GM23338 (cell line): ENCODE data around the gene GABBR1. TPM values are rescaled to one million over a fixed set of nuclear protein-coding genes. Genes with fewer than 3 reads are reported as not detected.

Experiments used
- ATAC-seq: fragments of 200-7000 bp; cut with Tn5 transposase; 3 replicates; pipeline ENCODE4 v1.9.1; 2020
- DNase-seq: peaks from one replicate; pipeline ENCODE4 v3.0.0-alpha.2; 2015; ENCODE audit warnings: low spot score
- H2AFZ ChIP-seq: fragments of 200-600 bp; sonication (generic); 2 replicates; pipeline ENCODE4 v1.8.0; 2016; ENCODE audit warnings: antibody characterized with exemption, mild to moderate bottlenecking, moderate library complexity
- H3F3A ChIP-seq: fragments of 200-600 bp; sonication (generic); replicated peaks from 2 replicates; pipeline ENCODE4 v1.8.0; 2017; ENCODE audit warnings: antibody characterized with exemption, mixed run types, low read depth
- H3K27ac ChIP-seq: fragments of 200-600 bp; sonication (generic); 2 replicates; pipeline ENCODE4 v1.6.1; 2016; ENCODE audit warnings: low read depth
- H3K27me3 ChIP-seq: fragments of 200-600 bp; sonication (generic); 2 replicates; pipeline ENCODE4 v1.8.0; 2016; ENCODE audit warnings: mild to moderate bottlenecking, mixed run types, moderate library complexity; ENCODE audit not compliant: insufficient read depth
- H3K36me3 ChIP-seq: fragments of 200-600 bp; sonication (generic); 2 replicates; pipeline ENCODE4 v1.8.0; 2016; ENCODE audit warnings: mild to moderate bottlenecking; ENCODE audit not compliant: insufficient read depth
- H3K4me1 ChIP-seq: fragments of 200-600 bp; sonication (generic); 2 replicates; pipeline ENCODE4 v1.8.0; 2016; ENCODE audit warnings: mild to moderate bottlenecking, moderate library complexity; ENCODE audit not compliant: insufficient read depth
- H3K4me2 ChIP-seq: fragments of 200-600 bp; sonication (generic); 2 replicates; pipeline ENCODE4 v1.7.1; 2017; ENCODE audit warnings: mixed run types
- H3K4me3 ChIP-seq: fragments of 200-600 bp; sonication (generic); 2 replicates; pipeline ENCODE4 v1.6.1; 2016; ENCODE audit warnings: mixed run types
- H3K79me2 ChIP-seq: fragments of 200-600 bp; sonication (generic); replicated peaks from 2 replicates; pipeline ENCODE4 v1.8.0; 2017; ENCODE audit warnings: mild to moderate bottlenecking; ENCODE audit not compliant: insufficient read depth
- H3K9me2 ChIP-seq: fragments of 200-600 bp; sonication (generic); 2 replicates; pipeline ENCODE4 v1.8.0; 2017; ENCODE audit not compliant: insufficient read depth
- H4K20me1 ChIP-seq: fragments of 200-600 bp; sonication (generic); replicated peaks from 2 replicates; pipeline ENCODE4 v1.8.0; 2017; ENCODE audit warnings: mild to moderate bottlenecking; ENCODE audit not compliant: insufficient read depth
- H3K27ac Mint-ChIP-seq: 2 replicates; pipeline ENCODE4 v1.8.0; 2020; ENCODE audit warnings: inconsistent platforms, mild to moderate bottlenecking, moderate library complexity, mixed read lengths
- H3K27me3 Mint-ChIP-seq: 3 replicates; pipeline ENCODE4 v1.8.0; 2022; ENCODE audit warnings: low read depth, mild to moderate bottlenecking, moderate library complexity, mixed read lengths, inconsistent platforms; ENCODE audit not compliant: insufficient read depth, poor library complexity
- H3K36me3 Mint-ChIP-seq: 3 replicates; pipeline ENCODE4 v1.8.0; 2021; ENCODE audit warnings: low read depth, mild to moderate bottlenecking, inconsistent platforms, moderate library complexity, mixed read lengths
- H3K4me1 Mint-ChIP-seq: 3 replicates; pipeline ENCODE4 v1.8.0; 2020; ENCODE audit warnings: mild to moderate bottlenecking, inconsistent platforms, mixed read lengths
- H3K4me3 Mint-ChIP-seq: 3 replicates; pipeline ENCODE4 v1.8.0; 2021; ENCODE audit warnings: moderate library complexity, mild to moderate bottlenecking, inconsistent platforms, mixed read lengths
- H3K9me3 Mint-ChIP-seq: 3 replicates; pipeline ENCODE4 v1.8.0; 2020; ENCODE audit warnings: moderate library complexity, mild to moderate bottlenecking, inconsistent platforms, mixed read lengths
- CREB1 ChIP-seq: fragments of 250-450 bp; sonication (Bioruptor Pico); IDR thresholded peaks from 2 replicates; pipeline ENCODE4 v1.5.0; 2020; ENCODE audit warnings: low read depth, mild to moderate bottlenecking, moderate library complexity
- CTCF ChIP-seq, 2 experiments: fragments of 200-600 bp in 1 of 2; sonication (generic) in 1 of 2; conservative IDR thresholded peaks; 2 replicates each; pipeline versions ENCODE4 v1.5.1 to v1.6.1; 2016 to 2017; ENCODE audit warnings: antibody characterized with exemption in 2 of 2, low read depth in 2 of 2, mild to moderate bottlenecking in 2 of 2, moderate library complexity in 1 of 2
- EZH2 ChIP-seq: fragments of 200-600 bp; sonication (generic); IDR thresholded peaks from one replicate; pipeline ENCODE4 v1.8.0; 2017; ENCODE audit warnings: antibody characterized with exemption, mild to moderate bottlenecking, low read depth; ENCODE audit not compliant: unreplicated experiment
- EZH2phosphoT487 ChIP-seq: fragments of 200-600 bp; sonication (generic); IDR thresholded peaks from one replicate; pipeline ENCODE4 v1.8.1; 2018; ENCODE audit warnings: antibody characterized with exemption; ENCODE audit not compliant: unreplicated experiment
- JUNB ChIP-seq: IDR thresholded peaks from one replicate; pipeline ENCODE4 v1.6.1; 2016; ENCODE audit warnings: antibody characterized with exemption; ENCODE audit not compliant: unreplicated experiment
- NANOG ChIP-seq: IDR thresholded peaks from 2 replicates; pipeline ENCODE4 v1.6.1; 2016; ENCODE audit warnings: antibody characterized with exemption, borderline replicate concordance
- POLR2AphosphoS5 ChIP-seq: IDR thresholded peaks from 2 replicates; pipeline ENCODE4 v1.6.1; 2016; ENCODE audit warnings: antibody characterized with exemption, low read depth
- REST ChIP-seq: IDR thresholded peaks from one replicate; pipeline ENCODE4 v1.6.1; 2018; ENCODE audit warnings: antibody characterized with exemption; ENCODE audit not compliant: unreplicated experiment
- STAT1 ChIP-seq: IDR thresholded peaks from one replicate; pipeline ENCODE4 v1.6.1; 2016; ENCODE audit warnings: antibody characterized with exemption; ENCODE audit not compliant: unreplicated experiment
- ZNF114 ChIP-seq: fragments of 250-450 bp; sonication (Bioruptor Pico); IDR thresholded peaks from 2 replicates; pipeline ENCODE4 v1.5.0; 2020; ENCODE audit warnings: mild to moderate bottlenecking, moderate library complexity
- ZNF331 ChIP-seq: fragments of 250-450 bp; sonication (Bioruptor Pico); IDR thresholded peaks from 2 replicates; pipeline ENCODE4 v1.5.0; 2020; ENCODE audit warnings: low read depth, mild to moderate bottlenecking, moderate library complexity
- polyA plus RNA-seq: library from polyadenylated mRNA; unstranded; fragments of >200 nt; fragmentation: Nextera tagmentation; extraction: Ambion mirVana; gene quantifications from 2 replicates; pipeline ENCODE4 v1.2.1, GENCODE V29; 2016
- total RNA-seq: library from RNA; depleted of rRNA; stranded (reverse); fragments of >200 nt; shearing (Covaris generic); gene quantifications from 2 replicates; pipeline ENCODE4 v1.2.3, GENCODE V29; 2014
- TF ChIP-seq, protein P1 (sequence below): IDR thresholded peaks from 2 replicates; pipeline ENCODE4 v1.6.1; 2016; ENCODE audit warnings: antibody characterized with exemption
- TF ChIP-seq, protein P2 (sequence below): fragments of 250-450 bp; sonication (Bioruptor Pico); IDR thresholded peaks from 2 replicates; pipeline ENCODE4 v1.5.0; 2020; ENCODE audit warnings: mild to moderate bottlenecking, moderate library complexity

Gene GABBR1
- total and polyA plus RNA-seq, 2 experiments from 2014 or later: 42.8 to 78.9 TPM

DNA sequence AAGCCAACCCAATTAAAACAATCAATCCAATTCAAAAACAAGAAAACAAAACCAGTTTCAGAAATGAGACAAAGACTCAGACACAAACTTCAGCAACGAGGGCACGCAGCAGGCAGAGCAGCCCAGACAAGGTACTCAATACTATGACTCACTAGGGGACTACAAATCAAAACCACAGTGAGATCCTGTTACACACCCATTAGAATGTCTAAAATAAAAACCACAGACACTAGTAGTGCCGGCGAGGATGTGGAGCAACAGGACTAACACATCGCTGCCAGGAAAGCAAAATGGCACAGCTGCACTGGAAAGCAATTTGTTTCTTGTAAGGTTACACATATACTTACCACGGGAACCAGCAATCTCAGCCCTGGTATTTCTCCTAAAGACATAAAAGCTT, 116.9 kb downstream of the GABBR1 start:
- Histone ChIP-seq H3K27me3 (no peaks in the 10 kb centered on the region), H3F3A (no peaks in the 10 kb centered on the region), H3K4me3 (no peak overlapping the region), H3K79me2 (no peaks in the 10 kb centered on the region), H3K9me2 (peaks cover 18% of the 10 kb centered on the region; the same call in 1 of the 2 replicates), H2AFZ (no peak overlapping the region), H3K4me2 (no peak overlapping the region), H3K4me1 (no peaks in the 10 kb centered on the region), H3K36me3 (no peaks in the 10 kb centered on the region; the same call in 1 of the 2 replicates), H4K20me1 (no peaks in the 10 kb centered on the region), H3K27ac (no peak overlapping the region)
- Mint-ChIP-seq H3K4me3 (no peak overlapping the region), H3K36me3 (peaks cover 11% of the 10 kb centered on the region), H3K9me3 (peaks cover 11% of the 10 kb centered on the region), H3K4me1 (peaks cover 3% of the 10 kb centered on the region; the same call in 1 of the 3 replicates), H3K27me3 (peaks cover 2% of the 10 kb centered on the region), H3K27ac (no peak overlapping the region)
- TF ChIP-seq EZH2 (no peak), CREB1 (CRISPR knock-in tag) (no peak), ZNF331 (CRISPR knock-in tag) (no peak), STAT1 (no peak), REST (no peak), JUNB (no peak), EZH2phosphoT487 (no peak), NANOG (no peak), POLR2AphosphoS5 (no peak), CTCF (conservative IDR thresholded peaks at IDR 0.05; ENCODE audit: low read depth in 2 of 2) (no peak), ZNF114 (no peak)
- TF ChIP-seq, protein P1, sequence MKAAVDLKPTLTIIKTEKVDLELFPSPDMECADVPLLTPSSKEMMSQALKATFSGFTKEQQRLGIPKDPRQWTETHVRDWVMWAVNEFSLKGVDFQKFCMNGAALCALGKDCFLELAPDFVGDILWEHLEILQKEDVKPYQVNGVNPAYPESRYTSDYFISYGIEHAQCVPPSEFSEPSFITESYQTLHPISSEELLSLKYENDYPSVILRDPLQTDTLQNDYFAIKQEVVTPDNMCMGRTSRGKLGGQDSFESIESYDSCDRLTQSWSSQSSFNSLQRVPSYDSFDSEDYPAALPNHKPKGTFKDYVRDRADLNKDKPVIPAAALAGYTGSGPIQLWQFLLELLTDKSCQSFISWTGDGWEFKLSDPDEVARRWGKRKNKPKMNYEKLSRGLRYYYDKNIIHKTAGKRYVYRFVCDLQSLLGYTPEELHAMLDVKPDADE: no peak
- TF ChIP-seq, protein P2, sequence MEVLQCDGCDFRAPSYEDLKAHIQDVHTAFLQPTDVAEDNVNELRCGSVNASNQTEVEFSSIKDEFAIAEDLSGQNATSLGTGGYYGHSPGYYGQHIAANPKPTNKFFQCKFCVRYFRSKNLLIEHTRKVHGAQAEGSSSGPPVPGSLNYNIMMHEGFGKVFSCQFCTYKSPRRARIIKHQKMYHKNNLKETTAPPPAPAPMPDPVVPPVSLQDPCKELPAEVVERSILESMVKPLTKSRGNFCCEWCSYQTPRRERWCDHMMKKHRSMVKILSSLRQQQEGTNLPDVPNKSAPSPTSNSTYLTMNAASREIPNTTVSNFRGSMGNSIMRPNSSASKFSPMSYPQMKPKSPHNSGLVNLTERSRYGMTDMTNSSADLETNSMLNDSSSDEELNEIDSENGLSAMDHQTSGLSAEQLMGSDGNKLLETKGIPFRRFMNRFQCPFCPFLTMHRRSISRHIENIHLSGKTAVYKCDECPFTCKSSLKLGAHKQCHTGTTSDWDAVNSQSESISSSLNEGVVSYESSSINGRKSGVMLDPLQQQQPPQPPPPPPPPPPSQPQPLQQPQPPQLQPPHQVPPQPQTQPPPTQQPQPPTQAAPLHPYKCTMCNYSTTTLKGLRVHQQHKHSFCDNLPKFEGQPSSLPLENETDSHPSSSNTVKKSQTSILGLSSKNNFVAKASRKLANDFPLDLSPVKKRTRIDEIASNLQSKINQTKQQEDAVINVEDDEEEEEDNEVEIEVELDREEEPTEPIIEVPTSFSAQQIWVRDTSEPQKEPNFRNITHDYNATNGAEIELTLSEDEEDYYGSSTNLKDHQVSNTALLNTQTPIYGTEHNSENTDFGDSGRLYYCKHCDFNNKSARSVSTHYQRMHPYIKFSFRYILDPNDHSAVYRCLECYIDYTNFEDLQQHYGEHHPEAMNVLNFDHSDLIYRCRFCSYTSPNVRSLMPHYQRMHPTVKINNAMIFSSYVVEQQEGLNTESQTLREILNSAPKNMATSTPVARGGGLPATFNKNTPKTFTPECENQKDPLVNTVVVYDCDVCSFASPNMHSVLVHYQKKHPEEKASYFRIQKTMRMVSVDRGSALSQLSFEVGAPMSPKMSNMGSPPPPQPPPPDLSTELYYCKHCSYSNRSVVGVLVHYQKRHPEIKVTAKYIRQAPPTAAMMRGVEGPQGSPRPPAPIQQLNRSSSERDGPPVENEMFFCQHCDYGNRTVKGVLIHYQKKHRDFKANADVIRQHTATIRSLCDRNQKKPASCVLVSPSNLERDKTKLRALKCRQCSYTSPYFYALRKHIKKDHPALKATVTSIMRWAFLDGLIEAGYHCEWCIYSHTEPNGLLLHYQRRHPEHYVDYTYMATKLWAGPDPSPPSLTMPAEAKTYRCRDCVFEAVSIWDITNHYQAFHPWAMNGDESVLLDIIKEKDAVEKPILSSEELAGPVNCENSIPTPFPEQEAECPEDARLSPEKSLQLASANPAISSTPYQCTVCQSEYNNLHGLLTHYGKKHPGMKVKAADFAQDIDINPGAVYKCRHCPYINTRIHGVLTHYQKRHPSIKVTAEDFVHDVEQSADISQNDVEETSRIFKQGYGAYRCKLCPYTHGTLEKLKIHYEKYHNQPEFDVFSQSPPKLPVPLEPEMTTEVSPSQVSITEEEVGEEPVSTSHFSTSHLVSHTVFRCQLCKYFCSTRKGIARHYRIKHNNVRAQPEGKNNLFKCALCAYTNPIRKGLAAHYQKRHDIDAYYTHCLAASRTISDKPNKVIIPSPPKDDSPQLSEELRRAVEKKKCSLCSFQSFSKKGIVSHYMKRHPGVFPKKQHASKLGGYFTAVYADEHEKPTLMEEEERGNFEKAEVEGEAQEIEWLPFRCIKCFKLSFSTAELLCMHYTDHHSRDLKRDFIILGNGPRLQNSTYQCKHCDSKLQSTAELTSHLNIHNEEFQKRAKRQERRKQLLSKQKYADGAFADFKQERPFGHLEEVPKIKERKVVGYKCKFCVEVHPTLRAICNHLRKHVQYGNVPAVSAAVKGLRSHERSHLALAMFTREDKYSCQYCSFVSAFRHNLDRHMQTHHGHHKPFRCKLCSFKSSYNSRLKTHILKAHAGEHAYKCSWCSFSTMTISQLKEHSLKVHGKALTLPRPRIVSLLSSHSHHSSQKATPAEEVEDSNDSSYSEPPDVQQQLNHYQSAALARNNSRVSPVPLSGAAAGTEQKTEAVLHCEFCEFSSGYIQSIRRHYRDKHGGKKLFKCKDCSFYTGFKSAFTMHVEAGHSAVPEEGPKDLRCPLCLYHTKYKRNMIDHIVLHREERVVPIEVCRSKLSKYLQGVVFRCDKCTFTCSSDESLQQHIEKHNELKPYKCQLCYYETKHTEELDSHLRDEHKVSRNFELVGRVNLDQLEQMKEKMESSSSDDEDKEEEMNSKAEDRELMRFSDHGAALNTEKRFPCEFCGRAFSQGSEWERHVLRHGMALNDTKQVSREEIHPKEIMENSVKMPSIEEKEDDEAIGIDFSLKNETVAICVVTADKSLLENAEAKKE: no peak
- DNase-seq: no peak
- no peak for ATAC-seq
